NCI-H748 (cell line): ENCODE measurements around the gene ODAD2.

Experiments used
- DNase-seq: peaks from one replicate; lab custom pipeline; 2025; ENCODE audit not compliant: unreplicated experiment; lab: John Stamatoyannopoulos, UW

ODAD2 gene

DNA sequence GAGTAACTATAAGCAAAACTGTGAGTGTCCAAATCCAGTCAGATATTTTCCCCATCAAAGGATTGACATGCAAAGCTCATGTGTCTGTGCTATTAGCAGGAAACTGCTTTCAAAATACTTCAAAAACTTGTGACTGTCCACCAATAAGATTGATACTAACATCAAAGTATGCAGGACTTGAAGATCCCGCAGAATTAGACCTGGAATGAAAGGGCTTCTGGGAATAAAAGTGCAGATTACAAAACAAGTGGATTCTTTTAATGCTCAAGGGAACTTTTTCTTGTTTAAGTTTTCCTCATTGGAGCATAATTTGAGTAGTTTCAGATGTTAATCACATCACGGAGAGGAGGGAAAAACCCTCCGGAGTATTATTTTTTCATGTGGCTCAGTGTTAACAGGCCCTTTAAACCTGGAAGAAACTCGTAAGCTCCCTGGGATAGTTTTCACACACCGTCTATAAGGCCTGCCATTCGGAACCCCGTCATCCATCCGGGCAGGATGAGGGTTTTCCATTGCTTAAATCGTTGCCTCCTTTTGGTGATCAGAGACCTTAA is 219.3 kb downstream of the ODAD2 start:
- no peak for DNase-seq

DNA sequence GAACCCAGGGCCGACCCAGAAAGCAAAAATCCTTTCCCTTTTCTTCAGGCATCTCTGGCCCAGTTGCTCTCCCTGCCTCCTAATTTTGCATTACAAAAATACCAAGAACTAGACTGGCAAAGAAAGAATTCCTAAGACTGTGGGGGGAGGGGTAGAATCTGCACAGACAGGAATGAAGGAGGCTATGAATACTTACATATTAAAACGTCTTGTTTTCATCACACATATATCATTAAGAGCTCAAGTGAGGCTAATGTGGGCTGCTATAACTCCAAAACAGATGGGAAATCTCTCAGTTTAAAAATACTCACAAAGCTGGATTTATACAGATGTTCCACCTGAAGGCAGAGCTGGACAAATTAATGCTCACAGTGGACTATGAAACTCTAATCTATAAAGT is 224.0 kb downstream of the ODAD2 start:
- no peak for DNase-seq

DNA sequence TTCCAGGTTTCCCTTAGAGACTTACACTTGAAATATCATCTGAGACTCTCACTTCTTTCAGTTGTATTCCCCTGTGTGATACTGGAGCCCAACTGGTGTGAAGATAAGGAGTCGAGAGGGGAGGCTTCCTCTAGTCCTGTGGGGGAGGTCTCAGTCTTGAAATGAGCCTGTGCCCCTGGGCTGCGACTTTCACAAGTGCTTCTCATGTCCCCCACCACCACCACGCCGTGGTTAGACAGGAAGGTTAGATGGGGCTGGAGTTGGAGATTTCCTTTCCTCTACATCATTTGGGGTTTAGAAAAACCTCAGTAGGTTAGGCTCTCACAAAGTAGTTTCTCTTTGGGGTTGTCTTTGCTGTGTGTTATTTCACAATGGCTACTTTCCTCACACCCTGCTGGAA is 227.6 kb downstream of the ODAD2 start:
- DNase-seq = no peak

DNA sequence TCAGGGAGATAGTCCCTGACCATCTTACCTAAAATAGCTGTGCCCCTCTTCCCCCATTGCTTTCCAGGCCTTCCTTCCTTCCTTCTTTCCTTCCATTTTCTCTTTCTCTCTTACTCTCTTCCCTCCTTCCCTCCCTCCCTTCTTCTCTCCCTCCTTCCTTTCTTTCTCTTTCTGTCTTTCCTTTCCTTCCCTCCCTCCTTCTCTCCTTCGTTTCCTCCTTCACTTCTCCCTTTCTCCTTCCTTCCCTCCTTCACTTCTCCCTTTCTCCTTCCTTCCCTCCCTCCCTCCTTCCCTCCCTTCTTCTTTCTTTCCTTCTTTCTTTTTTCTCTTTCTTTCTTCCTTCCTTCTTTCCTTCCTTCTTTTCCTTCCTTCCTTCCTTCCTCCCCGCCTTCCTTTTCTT is 228.7 kb downstream of the ODAD2 start:
- no peak for DNase-seq
